Keratinocyte (primary cell): ENCODE data around the gene UROC1. TPM values are rescaled to one million over a fixed set of nuclear protein-coding genes. Genes with fewer than 3 reads are reported as not detected.

Experiments used
- DNase-seq: peaks from one replicate; pipeline ENCODE4 v3.0.0-alpha.2; 2011; ENCODE audit warnings: low read depth, missing footprints, low spot score
- FAIRE-seq: peaks from 2 replicates; lab custom pipeline; 2011; peaks lifted over from hg19 to GRCh38; lab: Jason Lieb, UNC
- H2AFZ ChIP-seq: 2 replicates; pipeline ENCODE4 v1.6.0; 2012; ENCODE audit warnings: low read length, control low read depth, inconsistent platforms; ENCODE audit not compliant: control insufficient read depth
- H3K27ac ChIP-seq: 2 replicates; pipeline ENCODE4 v1.5.1; 2011; ENCODE audit warnings: low read length; ENCODE audit not compliant: control insufficient read depth, insufficient read depth
- H3K27me3 ChIP-seq: 3 replicates; pipeline ENCODE4 v1.6.0; 2011; ENCODE audit warnings: low read length; ENCODE audit not compliant: control insufficient read depth, insufficient read depth; ENCODE audit errors: extremely low read depth
- H3K36me3 ChIP-seq, 2 experiments: 2 replicates in 1 of 2; 3 replicates in 1 of 2; pipeline ENCODE4 v1.5.1; 2011; ENCODE audit warnings: low read length in 2 of 2, mild to moderate bottlenecking in 1 of 2; ENCODE audit not compliant: control insufficient read depth in 2 of 2, insufficient read depth in 2 of 2; ENCODE audit errors: extremely low read depth in 1 of 2
- H3K4me1 ChIP-seq: 3 replicates; pipeline ENCODE4 v1.5.1; 2011; ENCODE audit warnings: low read length; ENCODE audit not compliant: control insufficient read depth, insufficient read depth; ENCODE audit errors: extremely low read depth
- H3K4me2 ChIP-seq: 3 replicates; pipeline ENCODE4 v1.6.0; 2011; ENCODE audit warnings: low read depth, low read length; ENCODE audit not compliant: control insufficient read depth, insufficient read depth; ENCODE audit errors: extremely low read depth
- H3K4me3 ChIP-seq, 3 experiments: fragments of 200-600 bp in 1 of 3; sonication (generic) in 1 of 3; 2 replicates in 2 of 3; 3 replicates in 1 of 3; pipeline ENCODE4 v1.5.1; 2011 to 2016; ENCODE audit warnings: low read length in 3 of 3, mild to moderate bottlenecking in 3 of 3, control low read depth in 2 of 3, inconsistent platforms in 1 of 3, low read depth in 1 of 3, mixed read lengths in 1 of 3, mixed run types in 1 of 3, moderate library complexity in 1 of 3; ENCODE audit not compliant: control insufficient read depth in 2 of 3, insufficient read depth in 2 of 3; ENCODE audit errors: extremely low read depth in 1 of 3
- H3K79me2 ChIP-seq: 2 replicates; pipeline ENCODE4 v1.6.0; 2012; ENCODE audit warnings: low read length; ENCODE audit not compliant: control insufficient read depth, insufficient read depth
- H3K9ac ChIP-seq: 3 replicates; pipeline ENCODE4 v1.6.0; 2011; ENCODE audit warnings: low read length; ENCODE audit not compliant: control insufficient read depth, insufficient read depth; ENCODE audit errors: extremely low read depth
- H3K9me1 ChIP-seq: 3 replicates; pipeline ENCODE4 v1.6.0; 2011; ENCODE audit warnings: low read length; ENCODE audit not compliant: control insufficient read depth, insufficient read depth; ENCODE audit errors: extremely low read depth
- H3K9me3 ChIP-seq: 2 replicates; pipeline ENCODE4 v1.5.1; 2012; ENCODE audit warnings: low read depth, low read length; ENCODE audit not compliant: control insufficient read depth
- H4K20me1 ChIP-seq: 3 replicates; pipeline ENCODE4 v1.6.0; 2011; ENCODE audit warnings: low read length; ENCODE audit not compliant: control insufficient read depth, insufficient read depth; ENCODE audit errors: extremely low read depth
- CTCF ChIP-seq, 3 experiments: IDR thresholded peaks in 1 of 3; conservative IDR thresholded peaks in 1 of 3; optimal IDR thresholded peaks in 1 of 3; 2 replicates in 2 of 3; 3 replicates in 1 of 3; pipeline versions ENCODE3 to v1.5.1; 2011; ENCODE audit warnings: low read length in 3 of 3, mild to moderate bottlenecking in 3 of 3, moderate library complexity in 2 of 3, control low read depth in 1 of 3, inconsistent platforms in 1 of 3; ENCODE audit not compliant: insufficient read depth in 2 of 3; ENCODE audit errors: extremely low read depth in 1 of 3
- EZH2 ChIP-seq: IDR thresholded peaks from one replicate; pipeline ENCODE4 v1.6.1; 2012; ENCODE audit warnings: inconsistent platforms, mild to moderate bottlenecking, low read length, moderate library complexity
- dilution Hi-C: fragments of 300-500 bp; cut with MboI; formaldehyde crosslinking; loops from one replicate; pipeline ENCODE4 v1.7.0; 2020; ENCODE audit warnings: low sequenced_read_pairs; ENCODE audit not compliant: extremely low pct_ligation_motif_present
- polyA plus RNA-seq, 5 experiments: library from polyadenylated mRNA; depleted of rRNA in 3 of 5; stranded (reverse) in 3 of 5; stranded (forward) in 1 of 5; unstranded in 1 of 5; fragments of >200 nt; gene quantifications; 1 replicate in 1 of 5; 2 replicates in 3 of 5; 3 replicates in 1 of 5; pipeline versions ENCODE4 v1.2.1 to v1.2.3, GENCODE V29; 2011 to 2012; ENCODE audit warnings: missing spikeins in 2 of 5, low read depth in 1 of 5, low replicate concordance in 1 of 5

UROC1 gene
- polyA plus RNA-seq, 1 donor (not counting 4 experiments of a cell fraction or from before 2014, with no cell fraction given): not detected

GRCh38 chr3:126435456-126436315 is 81.9 kb downstream of the UROC1 start:
- no peak overlapping the region for H3K27ac ChIP-seq
- DNase-seq (no peak), FAIRE-seq (no peak)
- no peaks in the 10 kb centered on the region for H3K79me2 ChIP-seq
- no peaks in the 10 kb centered on the region for H3K27me3 ChIP-seq
- no peaks in the 10 kb centered on the region for H3K9me3 ChIP-seq
- H3K36me3 ChIP-seq: peaks cover 5 to 16% of the 10 kb centered on the region in 2 experiments
- H4K20me1 ChIP-seq: no peaks in the 10 kb centered on the region
- H3K9me1 ChIP-seq: no peaks in the 10 kb centered on the region
- no peak overlapping the region for H2AFZ ChIP-seq
- H3K9ac ChIP-seq: no peak overlapping the region
- no peak for TF ChIP-seq CTCF (optimal IDR thresholded peaks at IDR 0.05 in 1 of 3, IDR thresholded peaks at IDR 0.05 in 1 of 3, conservative IDR thresholded peaks at IDR 0.05 in 1 of 3; ENCODE audit: extremely low read depth in 1 of 3, insufficient read depth in 2 of 3, low read length in 3 of 3)
- no peak for TF ChIP-seq EZH2
- H3K4me2 ChIP-seq: no peak overlapping the region
- dilution Hi-C loops: no loop called here
- no peak overlapping the region for H3K4me3 ChIP-seq
- H3K4me1 ChIP-seq: no peaks in the 10 kb centered on the region

- Histone ChIP-seq H3K4me2 (no peak overlapping the region), H3K36me3 (peaks cover 5 to 16% of the 10 kb centered on the region in 2 experiments), H3K9me1 (no peaks in the 10 kb centered on the region), H2AFZ (no peak overlapping the region), H3K79me2 (no peaks in the 10 kb centered on the region), H4K20me1 (no peaks in the 10 kb centered on the region), H3K4me3 (no peak overlapping the region), H3K9me3 (no peaks in the 10 kb centered on the region), H3K27ac (no peak overlapping the region), H3K27me3 (no peaks in the 10 kb centered on the region), H3K9ac (no peak overlapping the region), H3K4me1 (no peaks in the 10 kb centered on the region)
- no peak for TF ChIP-seq CTCF (optimal IDR thresholded peaks at IDR 0.05 in 1 of 3, IDR thresholded peaks at IDR 0.05 in 1 of 3, conservative IDR thresholded peaks at IDR 0.05 in 1 of 3; ENCODE audit: extremely low read depth in 1 of 3, insufficient read depth in 2 of 3, low read length in 3 of 3)
- TF ChIP-seq EZH2: no peak
- dilution Hi-C loops: no loop called here
- DNase-seq (no peak), FAIRE-seq (no peak)
These were observed 82.6 kb downstream of the UROC1 start for GRCh38 chr3:126434931-126435411.
